WI38 (cell line): ENCODE results near the gene DDIT4L.

Source experiments
- H3K4me3 ChIP-seq: 2 replicates; pipeline ENCODE4 v1.5.1; 2011; ENCODE audit warnings: low read depth, mild to moderate bottlenecking, control low read depth, low read length
- CTCF ChIP-seq: IDR thresholded peaks from 2 replicates; pipeline ENCODE4 v1.5.1; 2012; ENCODE audit warnings: low read depth, mild to moderate bottlenecking, control low read depth, low read length

DDIT4L gene

GRCh38 chr4:100177126-100177525 is 13.1 kb downstream of the DDIT4L start:
- H3K4me3 ChIP-seq: no peak overlapping the region
- no peak for TF ChIP-seq CTCF

- H3K4me3 ChIP-seq: no peak overlapping the region
- no peak for TF ChIP-seq CTCF
Measured at GRCh38 chr4:100175858-100176257, 14.4 kb downstream of the DDIT4L start.

GRCh38 chr4:100174985-100175383 is 15.3 kb downstream of the DDIT4L start:
- no peak for TF ChIP-seq CTCF
- H3K4me3 ChIP-seq: no peak overlapping the region

- no peak for TF ChIP-seq CTCF
- no peak overlapping the region for H3K4me3 ChIP-seq
Measured at GRCh38 chr4:100170986-100171385, 19.3 kb downstream of the DDIT4L start.

GRCh38 chr4:100169491-100170485 is 20.5 kb downstream of the DDIT4L start:
- TF ChIP-seq CTCF: no peak
- H3K4me3 ChIP-seq: no peak overlapping the region

GRCh38 chr4:100168521-100168920 is 21.7 kb downstream of the DDIT4L start:
- H3K4me3 ChIP-seq: no peak overlapping the region
- no peak for TF ChIP-seq CTCF

- TF ChIP-seq CTCF: no peak
- H3K4me3 ChIP-seq: no peak overlapping the region
Measured at GRCh38 chr4:100166297-100167039, 23.8 kb downstream of the DDIT4L start.
